Mesendoderm (in vitro differentiated cells): ENCODE measurements around the gene IGF1R.

Source experiments
- DNase-seq: peaks from one replicate; pipeline ENCODE4 v3.0.0; 2013
- H2AK5ac ChIP-seq: 2 replicates; pipeline ENCODE4 v1.6.1; 2013; ENCODE audit warnings: low read length, inconsistent platforms
- H2BK120ac ChIP-seq: 2 replicates; pipeline ENCODE4 v1.6.1; 2013; ENCODE audit warnings: low read depth, mild to moderate bottlenecking, low read length, moderate library complexity, mixed read lengths
- H2BK15ac ChIP-seq: replicated peaks from 2 replicates; pipeline ENCODE4 v1.6.1; 2013; ENCODE audit warnings: low read depth, mild to moderate bottlenecking, moderate library complexity
- H2BK5ac ChIP-seq: 2 replicates; pipeline ENCODE4 v1.6.1; 2013; ENCODE audit warnings: low read length, inconsistent platforms
- H3K18ac ChIP-seq: 2 replicates; pipeline ENCODE4 v1.6.1; 2013; ENCODE audit warnings: mild to moderate bottlenecking, low read length, mixed read lengths
- H3K23ac ChIP-seq: one replicate; pipeline ENCODE4 v1.6.1; 2013; ENCODE audit warnings: low read length
- H3K27ac ChIP-seq: 2 replicates; pipeline ENCODE4 v1.5.1; 2013; ENCODE audit warnings: low read depth, mild to moderate bottlenecking, inconsistent platforms, low read length, moderate library complexity
- H3K27me3 ChIP-seq: 2 replicates; pipeline ENCODE4 v1.6.1; 2013; ENCODE audit warnings: low read length, control low read depth, mild to moderate bottlenecking, inconsistent platforms; ENCODE audit not compliant: insufficient read depth, poor library complexity
- H3K36me3 ChIP-seq: 2 replicates; pipeline ENCODE4 v1.6.1; 2013; ENCODE audit warnings: low read length, inconsistent platforms; ENCODE audit not compliant: control insufficient read depth, insufficient read depth
- H3K4ac ChIP-seq: one replicate; pipeline ENCODE4 v1.6.1; 2013; ENCODE audit warnings: low read depth, mild to moderate bottlenecking, low read length, moderate library complexity
- H3K4me1 ChIP-seq: 2 replicates; pipeline ENCODE4 v1.6.1; 2013; ENCODE audit warnings: low read depth, low read length, inconsistent platforms; ENCODE audit not compliant: control insufficient read depth
- H3K4me2 ChIP-seq: 2 replicates; pipeline ENCODE4 v1.6.1; 2013; ENCODE audit warnings: low read length
- H3K4me3 ChIP-seq: 2 replicates; pipeline ENCODE4 v1.5.1; 2013; ENCODE audit warnings: mild to moderate bottlenecking, low read length
- H3K56ac ChIP-seq: one replicate; pipeline ENCODE4 v1.6.1; 2013; ENCODE audit warnings: low read length
- H3K79me1 ChIP-seq: 2 replicates; pipeline ENCODE4 v1.6.1; 2013; ENCODE audit warnings: low read length, inconsistent platforms
- H3K79me2 ChIP-seq: 2 replicates; pipeline ENCODE4 v1.6.1; 2013; ENCODE audit warnings: mild to moderate bottlenecking, low read length; ENCODE audit not compliant: control insufficient read depth, insufficient read depth
- H3K9ac ChIP-seq: 2 replicates; pipeline ENCODE4 v1.6.1; 2013; ENCODE audit warnings: low read length, inconsistent platforms
- H4K5ac ChIP-seq: one replicate; pipeline ENCODE4 v1.6.1; 2013; ENCODE audit warnings: low read length
- H4K8ac ChIP-seq: one replicate; pipeline ENCODE4 v1.6.1; 2013; ENCODE audit warnings: low read depth, mild to moderate bottlenecking, control low read depth, low read length, moderate library complexity
- WGBS: extraction: QIAGEN DNeasy Blood & Tissue Kit; methylation state at CpG from one replicate; pipeline ENCODE4 v1.1.7; 2013; ENCODE audit warnings: low lambda C conversion rate, missing lambda C conversion rate; ENCODE audit not compliant: insufficient coverage; ENCODE audit errors: extremely low coverage; 5-methylcytosine and 5-hydroxymethylcytosine counted together

IGF1R gene

GRCh38 chr15:98712845-98713584, 64.7 kb downstream of the IGF1R start:
- H3K56ac ChIP-seq: no peak overlapping the region
- no peak overlapping the region for H3K27ac ChIP-seq
- no peak overlapping the region for H3K4me2 ChIP-seq
- H3K23ac ChIP-seq: no peak overlapping the region
- no peak overlapping the region for H2BK5ac ChIP-seq
- H3K18ac ChIP-seq: no peak overlapping the region
- H2BK120ac ChIP-seq: no peak overlapping the region
- DNase-seq: no peak
- H3K4ac ChIP-seq: no peak overlapping the region
- H3K4me1 ChIP-seq: peaks cover 6% of the 10 kb centered on the region
- no peak overlapping the region for H2AK5ac ChIP-seq
- H3K79me1 ChIP-seq: peaks cover 31% of the 10 kb centered on the region
- H3K4me3 ChIP-seq: no peak overlapping the region
- H3K9ac ChIP-seq: no peak overlapping the region
- WGBS: no CpG with 5 or more reads among the region's 16 CpGs
- H3K36me3 ChIP-seq: no peaks in the 10 kb centered on the region
- no peak overlapping the region for H2BK15ac ChIP-seq
- peaks cover 95% of the 10 kb centered on the region for H3K79me2 ChIP-seq
- H3K27me3 ChIP-seq: no peaks in the 10 kb centered on the region
- H4K8ac ChIP-seq: no peak overlapping the region
- H4K5ac ChIP-seq: no peak overlapping the region

GRCh38 chr15:98713585-98714001, 65.3 kb downstream of the IGF1R start:
- Histone ChIP-seq H3K79me2 (peaks cover 95% of the 10 kb centered on the region), H3K79me1 (peaks cover 34% of the 10 kb centered on the region), H2BK120ac (no peak overlapping the region), H3K56ac (no peak overlapping the region), H3K4me1 (peaks cover 10% of the 10 kb centered on the region), H3K4me2 (no peak overlapping the region), H2BK15ac (no peak overlapping the region), H3K4ac (no peak overlapping the region), H2AK5ac (no peak overlapping the region), H3K4me3 (no peak overlapping the region), H3K27me3 (no peaks in the 10 kb centered on the region), H3K27ac (peak overlapping the region; percentile 18), H4K8ac (no peak overlapping the region), H3K23ac (no peak overlapping the region), H3K9ac (no peak overlapping the region), H3K18ac (no peak overlapping the region), H4K5ac (no peak overlapping the region), H2BK5ac (no peak overlapping the region), H3K36me3 (no peaks in the 10 kb centered on the region)
- DNase-seq: peak; percentile 40
- no CpG with 5 or more reads among the region's 3 CpGs for WGBS

DNA sequence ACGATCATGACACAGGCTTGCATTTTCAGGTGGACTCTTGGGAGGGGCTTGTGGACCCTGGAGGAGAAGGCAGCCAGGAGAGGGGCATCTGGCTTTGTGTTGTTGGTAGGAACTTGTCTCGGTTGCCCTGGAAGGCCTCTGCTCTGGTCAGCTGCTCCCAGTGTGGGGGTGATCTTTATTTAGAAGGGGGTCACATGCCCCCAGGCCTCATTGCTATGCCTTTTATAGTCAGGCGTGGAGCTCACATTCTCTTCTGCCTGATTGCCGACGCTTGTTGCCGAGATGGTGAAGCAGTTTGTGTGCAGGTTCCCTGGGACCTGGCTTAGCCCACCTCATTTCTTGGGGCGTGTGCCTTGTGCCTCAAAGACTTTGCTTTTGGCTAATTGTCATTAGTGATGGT, 66.6 kb downstream of the IGF1R start:
- H2BK15ac ChIP-seq: no peak overlapping the region
- no peak for DNase-seq
- H3K27me3 ChIP-seq: no peaks in the 10 kb centered on the region
- no peak overlapping the region for H3K56ac ChIP-seq
- H3K79me2 ChIP-seq: peaks cover 95% of the 10 kb centered on the region
- no peak overlapping the region for H3K23ac ChIP-seq
- no peak overlapping the region for H3K9ac ChIP-seq
- no peak overlapping the region for H2BK5ac ChIP-seq
- peaks cover 42% of the 10 kb centered on the region for H3K79me1 ChIP-seq
- H3K4me3 ChIP-seq: no peak overlapping the region
- no peak overlapping the region for H2BK120ac ChIP-seq
- H4K5ac ChIP-seq: no peak overlapping the region
- no peak overlapping the region for H3K4me2 ChIP-seq
- H3K4me1 ChIP-seq: peaks cover 16% of the 10 kb centered on the region
- no peaks in the 10 kb centered on the region for H3K36me3 ChIP-seq
- no peak overlapping the region for H3K4ac ChIP-seq
- no peak overlapping the region for H3K18ac ChIP-seq
- H3K27ac ChIP-seq: no peak overlapping the region
- H4K8ac ChIP-seq: no peak overlapping the region
- no peak overlapping the region for H2AK5ac ChIP-seq
- no CpG with 5 or more reads among the region's 7 CpGs for WGBS

- Histone ChIP-seq H3K9ac (no peak overlapping the region), H3K36me3 (no peaks in the 10 kb centered on the region), H3K4me1 (peaks cover 16% of the 10 kb centered on the region), H3K79me2 (peaks cover 96% of the 10 kb centered on the region), H3K27ac (no peak overlapping the region), H3K4me2 (no peak overlapping the region), H3K23ac (no peak overlapping the region), H3K56ac (no peak overlapping the region), H3K4ac (no peak overlapping the region), H3K79me1 (peaks cover 47% of the 10 kb centered on the region), H4K5ac (no peak overlapping the region), H2BK15ac (no peak overlapping the region), H3K27me3 (no peaks in the 10 kb centered on the region), H3K4me3 (no peak overlapping the region), H4K8ac (no peak overlapping the region), H3K18ac (no peak overlapping the region), H2BK120ac (no peak overlapping the region), H2AK5ac (no peak overlapping the region), H2BK5ac (no peak overlapping the region)
- no peak for DNase-seq
- WGBS: no CpG with 5 or more reads among the region's 7 CpGs
Observed at GRCh38 chr15:98715401-98715800, 67.1 kb downstream of the IGF1R start.

- peaks cover 97% of the 10 kb centered on the region for H3K79me2 ChIP-seq
Observed at GRCh38 chr15:98715890-98716443, 67.6 kb downstream of the IGF1R start.

More at GRCh38 chr15:98715890-98716443, 67.6 kb downstream of the IGF1R start:
- Histone ChIP-seq H3K4ac (no peak overlapping the region), H4K8ac (no peak overlapping the region), H3K4me1 (peaks cover 16% of the 10 kb centered on the region), H3K4me2 (no peak overlapping the region), H3K27me3 (no peaks in the 10 kb centered on the region), H3K36me3 (no peaks in the 10 kb centered on the region), H2BK5ac (no peak overlapping the region), H3K18ac (no peak overlapping the region), H3K4me3 (no peak overlapping the region), H4K5ac (no peak overlapping the region), H2BK15ac (no peak overlapping the region), H3K9ac (no peak overlapping the region), H2AK5ac (no peak overlapping the region), H3K23ac (no peak overlapping the region), H2BK120ac (no peak overlapping the region), H3K56ac (no peak overlapping the region), H3K79me1 (peaks cover 49% of the 10 kb centered on the region), H3K27ac (no peak overlapping the region)
- DNase-seq: no peak
- no CpG with 5 or more reads among the region's 9 CpGs for WGBS
